H1 (cell line): Measurements from ENCODE around the gene USP43.
"Not testable (repeated sequence)": the region's sequence is repeated elsewhere in the genome, so short reads cannot be mapped to it uniquely, and the experiment has no call there.

ENCODE experiments used
- BRCA1 ChIP-seq: IDR thresholded peaks from 2 replicates; pipeline ENCODE4 v1.6.1; 2012; ENCODE audit warnings: low read depth, low read length, improper control_type of control experiment
- CHD2 ChIP-seq: IDR thresholded peaks from 2 replicates; pipeline ENCODE4 v1.6.1; 2012; ENCODE audit warnings: low read length, improper control_type of control experiment
- CTCF ChIP-seq, 3 experiments: IDR thresholded peaks; 1 replicate in 2 of 3; 2 replicates in 1 of 3; pipeline versions ENCODE4 v1.5.1 to v1.6.1; 2011; ENCODE audit warnings: low read length in 3 of 3, mild to moderate bottlenecking in 3 of 3, inconsistent platforms in 2 of 3, low read depth in 1 of 3, moderate library complexity in 1 of 3; ENCODE audit not compliant: insufficient read depth in 1 of 3; ENCODE audit errors: control extremely low read depth in 1 of 3
- EZH2 ChIP-seq: fragments of 200-600 bp; sonication (generic); IDR thresholded peaks from 2 replicates; pipeline ENCODE4 v1.7.1; 2012; ENCODE audit warnings: low read depth, mild to moderate bottlenecking, moderate library complexity, low read length, inconsistent platforms; ENCODE audit not compliant: severe bottlenecking
- HDAC6 ChIP-seq: IDR thresholded peaks from one replicate; pipeline ENCODE4 v1.7.1; 2012; ENCODE audit warnings: low read depth, mild to moderate bottlenecking, inconsistent platforms, low read length, moderate library complexity
- POLR2A ChIP-seq, 2 experiments: IDR thresholded peaks; 1 replicate in 1 of 2; 2 replicates in 1 of 2; pipeline ENCODE4 v1.6.1; 2011; ENCODE audit warnings: low read depth in 2 of 2, low read length in 2 of 2, mild to moderate bottlenecking in 2 of 2; ENCODE audit errors: control extremely low read depth in 1 of 2
- YY1 ChIP-seq: IDR thresholded peaks from 2 replicates; pipeline ENCODE4 v1.6.1; 2011; ENCODE audit warnings: low read depth, mild to moderate bottlenecking, low read length

GRCh38 chr17:9597638-9598037 lies 47.7 kb upstream of the USP43 start:
- not testable (repeated sequence) for TF ChIP-seq HDAC6; CHD2; POLR2A (IDR thresholded peaks at IDR 0.05; ENCODE audit: control extremely low read depth in 1 of 2, low read depth in 2 of 2, low read length in 2 of 2); YY1; CTCF (IDR thresholded peaks at IDR 0.05; ENCODE audit: control extremely low read depth in 1 of 3, insufficient read depth in 1 of 3, low read depth in 1 of 3, low read length in 3 of 3); BRCA1; EZH2
